Measurements from ENCODE around the gene FSD1.

GRCh38 chr19:4302243-4302640 lies 2.2 kb upstream of the FSD1 start, which contains the start of gene TMIGD2:
- TF ChIP-seq EP300 (IDR thresholded peaks at IDR 0.05; ENCODE audit: borderline replicate concordance) (no peak), MAX (IDR thresholded peaks at IDR 0.05) (no peak), CREB1 (IDR thresholded peaks at IDR 0.05; ENCODE audit: low read depth) (no peak), NFIC (IDR thresholded peaks at IDR 0.05) (no peak), TEAD4 (IDR thresholded peaks at IDR 0.05) (no peak), REST (IDR thresholded peaks at IDR 0.05; ENCODE audit: low read depth) (no peak), CEBPB (IDR thresholded peaks at IDR 0.05) (no peak), YY1 (IDR thresholded peaks at IDR 0.05; ENCODE audit: low read depth) (no peak)

All from Ishikawa (cell line).